ENCODE measurements around the gene WDFY4.

WDFY4 gene

DNA sequence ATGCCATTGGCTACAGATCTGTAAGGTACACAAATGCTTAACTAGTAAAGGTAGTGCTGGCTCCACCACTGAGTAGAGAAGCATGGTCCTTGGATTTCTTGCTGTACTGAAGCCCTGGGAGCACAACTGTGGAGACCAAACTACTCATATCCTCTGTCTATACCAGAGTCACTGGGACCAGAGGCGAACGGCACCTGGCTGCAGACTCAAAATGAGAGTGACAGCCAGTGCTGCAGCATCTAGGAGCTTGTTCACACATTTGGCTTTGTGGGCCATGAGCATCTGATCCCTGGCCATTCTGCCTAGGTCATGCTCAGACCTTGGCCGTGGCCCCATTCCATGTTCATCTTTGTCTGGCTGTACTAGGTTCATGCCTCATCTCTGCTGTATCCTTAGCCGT, 223.1 kb downstream of the WDFY4 start:
- no peak for DNase-seq (ENCODE audit: low read depth)

DNA sequence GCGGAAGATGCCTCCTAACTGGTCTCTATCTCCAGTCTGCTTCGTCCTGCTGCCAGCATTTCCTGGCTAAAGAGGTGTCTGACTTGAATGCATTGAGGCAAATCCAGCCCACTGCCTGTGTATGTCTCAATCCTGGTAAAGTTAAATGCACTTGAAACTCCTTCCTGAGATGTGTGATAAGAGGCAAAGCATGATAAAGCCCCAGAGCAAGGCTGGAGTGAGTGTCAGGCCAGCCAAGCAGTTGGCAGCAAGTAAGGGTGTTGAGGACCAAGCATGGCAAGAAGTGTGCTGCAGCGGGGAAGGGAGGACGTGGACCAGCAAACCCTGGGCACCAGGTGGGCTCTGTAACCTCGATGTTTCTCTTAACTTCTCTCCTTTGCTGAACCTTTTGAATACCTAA, 225.9 kb downstream of the WDFY4 start:
- DNase-seq (ENCODE audit: low read depth): no peak

DNA sequence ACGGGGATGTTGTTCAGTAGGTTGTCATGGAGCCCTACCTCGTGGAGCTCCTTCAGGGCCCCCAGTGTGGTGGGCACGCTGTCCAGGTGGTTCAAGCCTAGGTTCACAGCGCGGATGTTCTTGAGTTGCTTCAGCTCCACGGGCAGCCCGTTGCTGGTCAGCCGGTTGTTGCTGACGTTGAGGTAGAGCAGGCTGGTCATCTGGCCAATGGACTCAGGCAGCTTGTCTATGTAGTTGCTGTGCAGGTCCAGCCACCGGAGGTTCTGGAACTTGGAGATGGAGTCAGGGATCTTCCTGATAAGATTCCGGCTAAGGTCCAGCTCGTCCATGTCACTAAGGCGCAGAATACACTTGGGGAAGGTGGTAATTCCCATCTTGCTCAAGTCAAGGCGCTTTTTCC, 229.0 kb downstream of the WDFY4 start:
- DNase-seq (ENCODE audit: low read depth): no peak

- DNase-seq (ENCODE audit: low read depth): no peak
These were observed 239.1 kb downstream of the WDFY4 start for GRCh38 chr10:48923748-48924147.

DNA sequence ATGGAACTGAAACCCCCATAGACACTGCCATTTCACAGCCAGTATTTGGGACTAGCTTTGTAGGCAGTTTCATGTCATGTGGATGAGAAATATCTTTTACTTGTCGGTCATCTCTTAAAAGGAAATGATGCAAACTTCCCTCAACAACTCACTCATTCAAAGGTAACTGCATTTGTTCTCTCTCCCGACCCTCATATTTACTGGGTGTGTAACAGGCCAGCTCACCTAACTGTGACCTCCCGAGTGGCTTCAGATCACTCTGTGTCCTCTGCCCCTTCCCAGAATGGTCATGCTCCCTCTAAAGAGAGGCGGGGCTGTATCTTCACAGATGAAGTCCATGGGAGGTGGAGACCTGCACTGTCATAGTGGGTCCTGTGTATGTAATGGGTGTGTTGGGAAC, 240.3 kb downstream of the WDFY4 start:
- DNase-seq (ENCODE audit: low read depth): no peak

DNA sequence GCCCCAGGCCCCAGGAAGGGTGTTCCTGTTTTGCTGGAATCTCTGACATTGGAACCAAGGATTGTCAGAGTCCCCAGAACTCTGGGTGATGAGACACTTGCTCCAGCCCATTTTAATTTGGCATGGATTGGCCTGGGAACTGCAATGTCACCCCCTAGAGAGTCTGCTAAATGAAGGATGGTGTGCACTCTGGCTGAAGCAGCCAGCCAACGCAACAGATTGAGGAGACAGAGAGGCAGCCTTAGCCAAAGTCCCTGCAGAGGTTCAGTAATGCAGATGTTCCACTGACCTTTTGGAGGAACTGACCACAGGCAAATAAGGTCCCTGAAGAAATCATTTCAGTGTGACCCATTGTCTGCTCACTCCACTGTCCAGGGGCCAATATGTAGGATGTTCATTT, 241.6 kb downstream of the WDFY4 start:
- DNase-seq (ENCODE audit: low read depth): no peak

DNA sequence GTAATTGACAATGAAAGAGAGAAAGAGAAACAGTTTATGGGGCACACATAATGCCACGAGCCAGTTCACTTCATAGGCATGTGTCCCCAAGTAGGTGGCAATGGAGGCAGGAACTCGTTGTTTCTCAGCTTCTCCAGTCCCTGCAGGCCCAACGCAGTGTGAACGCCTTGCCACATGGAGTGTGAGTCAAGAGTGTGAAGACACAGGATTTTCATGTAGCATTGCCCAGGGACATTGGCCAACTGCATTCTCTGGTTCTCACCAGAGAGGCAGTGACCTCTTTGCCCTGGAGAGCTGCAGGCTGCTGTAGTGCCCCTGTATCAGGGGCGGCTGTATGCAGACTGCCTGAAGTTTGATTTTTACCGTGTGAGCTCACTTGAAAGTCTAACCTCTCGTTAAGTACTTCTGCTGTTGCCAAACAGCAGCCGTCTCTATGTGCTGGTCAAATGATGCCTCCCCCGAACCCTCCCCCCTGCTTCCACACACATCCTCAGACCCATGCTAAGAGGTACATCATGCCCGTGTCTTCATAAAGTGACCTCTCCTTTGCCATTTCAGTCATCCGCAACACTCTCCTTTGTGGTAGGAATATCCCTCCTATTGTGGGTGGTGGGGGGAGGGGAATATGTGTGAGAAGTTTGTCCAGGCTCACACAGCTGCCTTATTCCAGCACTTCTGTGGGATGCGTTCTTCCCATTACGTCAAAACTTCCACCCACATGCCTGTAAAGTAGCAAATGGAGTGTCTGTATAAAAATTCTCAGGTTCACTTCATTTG, 242.3 kb downstream of the WDFY4 start:
- DNase-seq (ENCODE audit: low read depth): no peak

DNA sequence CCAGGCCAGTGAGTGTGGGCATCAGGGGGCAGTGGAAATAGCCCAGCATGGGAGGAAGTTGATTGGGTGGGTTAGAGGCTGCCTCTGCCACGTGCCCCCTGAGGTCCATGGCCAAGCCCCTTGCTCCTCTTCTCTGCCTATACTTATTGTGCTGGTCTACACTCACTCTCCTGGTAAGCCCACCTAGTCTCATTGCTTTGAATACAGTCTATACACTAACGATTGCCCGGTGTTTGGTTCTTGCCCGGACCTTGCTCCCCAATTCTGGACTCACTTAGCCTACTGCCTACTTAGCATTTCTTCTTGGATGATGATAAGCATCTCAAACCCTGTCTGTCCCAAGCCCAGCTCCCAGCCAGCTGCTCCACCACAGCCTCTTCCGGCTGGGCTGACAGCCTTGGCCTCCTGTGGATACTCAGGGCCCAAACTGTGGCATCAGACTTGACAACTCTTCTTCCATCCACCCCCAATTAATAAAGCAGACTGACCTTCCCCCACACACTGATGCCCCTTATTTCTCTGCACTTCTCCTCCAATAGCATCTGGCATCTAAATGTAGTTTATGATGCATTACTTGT, 244.8 kb downstream of the WDFY4 start:
- DNase-seq (ENCODE audit: low read depth): no peak

- DNase-seq (ENCODE audit: low read depth): no peak
These were observed 246.5 kb downstream of the WDFY4 start for GRCh38 chr10:48931188-48931587.

GRCh38 chr10:48932831-48933664, 248.4 kb downstream of the WDFY4 start:
- no peak for DNase-seq (ENCODE audit: low read depth)

DNA sequence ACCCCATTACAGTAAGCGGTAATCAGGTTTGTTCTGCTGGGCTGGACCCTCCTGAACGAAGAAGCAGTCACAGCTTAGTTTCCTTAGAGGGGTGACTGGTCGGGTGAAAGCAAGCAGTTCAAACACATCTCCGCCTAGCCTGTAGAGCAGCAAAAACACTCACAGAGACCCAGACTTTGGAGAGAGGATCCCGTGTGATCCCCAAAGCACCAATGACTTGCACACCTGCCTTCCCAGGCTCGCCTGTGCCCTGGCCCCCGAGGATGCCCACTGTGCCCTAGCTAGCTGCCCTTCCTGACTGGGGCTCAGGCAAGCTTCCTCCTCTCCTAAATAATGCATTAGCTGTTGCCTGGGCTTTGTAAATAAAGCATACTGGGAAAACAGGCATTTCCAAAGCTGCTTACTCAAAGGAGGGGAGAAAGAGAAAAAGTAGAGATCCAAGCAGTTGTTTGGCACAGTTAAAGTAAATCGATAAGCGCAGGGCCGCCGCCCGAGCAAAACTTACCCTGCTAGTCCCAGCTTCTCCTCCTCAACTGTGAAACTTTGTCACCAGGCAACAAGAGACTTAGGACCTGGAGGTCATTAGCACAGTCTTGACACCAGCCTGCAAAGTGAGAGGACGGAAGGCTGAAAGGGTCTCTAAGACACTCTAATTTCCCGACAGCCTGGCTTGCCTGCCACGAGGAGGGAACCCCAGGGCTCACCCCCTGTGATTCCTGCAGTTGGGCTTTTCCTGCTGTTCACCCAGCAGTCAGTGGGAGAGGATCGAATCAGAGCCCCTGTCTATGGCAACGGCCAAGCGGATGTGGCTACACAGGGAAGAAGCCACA, 250.2 kb downstream of the WDFY4 start:
- DNase-seq (ENCODE audit: low read depth): no peak

- no peak for DNase-seq (ENCODE audit: low read depth)
These were observed 250.9 kb downstream of the WDFY4 start for GRCh38 chr10:48935577-48935976.

DNA sequence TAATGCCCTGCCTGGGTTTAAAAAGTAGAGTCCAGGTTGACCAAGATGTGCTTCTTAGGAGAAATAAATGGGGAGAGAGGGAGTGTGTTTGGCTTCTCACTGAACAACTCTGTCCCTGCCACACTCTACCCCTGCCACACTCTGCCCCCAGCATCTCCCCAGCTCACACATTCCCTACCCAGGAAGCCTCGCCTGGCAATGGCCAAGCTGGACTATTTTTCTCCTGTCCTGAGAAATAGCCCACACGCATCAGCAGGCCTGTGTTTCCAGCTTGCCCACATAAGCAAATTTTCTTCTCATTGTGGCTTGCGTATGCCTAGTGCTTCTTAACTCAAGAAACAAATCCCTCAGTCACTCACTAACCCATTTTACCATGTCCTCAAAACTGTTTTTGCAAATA, 253.1 kb downstream of the WDFY4 start:
- DNase-seq (ENCODE audit: low read depth): no peak

GRCh38 chr10:48938281-48938680, 253.6 kb downstream of the WDFY4 start:
- DNase-seq (ENCODE audit: low read depth): no peak

- no peak for DNase-seq (ENCODE audit: low read depth)
These were observed 254.4 kb downstream of the WDFY4 start for GRCh38 chr10:48938990-48939536.

GRCh38 chr10:48939790-48940325, 255.2 kb downstream of the WDFY4 start, which contains the start of gene LRRC18:
LRRC18 (minus strand) TSS chr10:48939840; CDS start chr10:48914155, 25,685 bp downstream.
- DNase-seq (ENCODE audit: low read depth): no peak

DNA sequence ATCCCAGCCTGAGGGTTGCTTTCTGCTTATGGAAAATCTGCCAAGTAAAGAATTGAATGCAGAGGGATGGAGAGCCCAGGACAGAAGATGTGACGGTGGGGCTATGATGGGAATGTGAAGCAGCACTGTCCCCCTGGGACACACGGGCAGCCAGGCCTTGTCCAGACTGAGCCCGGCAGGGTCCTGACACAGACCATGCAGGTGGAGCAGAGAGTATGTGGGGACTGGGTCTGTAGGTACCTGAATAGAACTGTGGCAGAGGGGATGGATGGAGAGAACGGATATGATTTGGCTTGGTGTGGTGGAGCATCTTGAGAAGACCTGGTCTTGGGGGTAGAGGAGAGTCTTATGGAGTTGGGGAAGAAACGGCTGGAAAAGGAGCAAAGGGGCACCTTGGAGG, 255.7 kb downstream of the WDFY4 start:
- DNase-seq (ENCODE audit: low read depth): no peak

GRCh38 chr10:48940958-48941357, 256.3 kb downstream of the WDFY4 start:
- DNase-seq (ENCODE audit: low read depth): no peak

- no peak for DNase-seq (ENCODE audit: low read depth)
These were observed 256.9 kb downstream of the WDFY4 start for GRCh38 chr10:48941427-48942075.

DNA sequence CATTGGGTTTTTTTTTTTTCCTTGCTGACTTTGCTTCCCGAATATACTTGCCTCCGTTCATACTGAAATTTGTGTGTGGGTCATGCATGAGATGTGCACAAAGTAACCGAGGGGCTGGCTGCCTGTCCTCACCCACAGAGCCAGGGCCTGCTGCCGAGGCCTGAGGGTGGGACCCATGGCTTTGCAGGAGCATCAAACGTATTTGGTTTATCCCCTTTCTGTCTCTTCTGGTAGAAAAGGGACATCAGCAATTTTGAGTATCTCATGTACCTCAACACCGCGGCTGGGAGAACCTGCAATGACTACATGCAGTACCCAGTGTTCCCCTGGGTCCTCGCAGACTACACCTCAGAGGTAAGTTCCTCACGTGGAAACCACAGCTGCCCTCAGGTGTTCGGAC, 258.4 kb downstream of the WDFY4 start:
- no peak for DNase-seq (ENCODE audit: low read depth)

DNA sequence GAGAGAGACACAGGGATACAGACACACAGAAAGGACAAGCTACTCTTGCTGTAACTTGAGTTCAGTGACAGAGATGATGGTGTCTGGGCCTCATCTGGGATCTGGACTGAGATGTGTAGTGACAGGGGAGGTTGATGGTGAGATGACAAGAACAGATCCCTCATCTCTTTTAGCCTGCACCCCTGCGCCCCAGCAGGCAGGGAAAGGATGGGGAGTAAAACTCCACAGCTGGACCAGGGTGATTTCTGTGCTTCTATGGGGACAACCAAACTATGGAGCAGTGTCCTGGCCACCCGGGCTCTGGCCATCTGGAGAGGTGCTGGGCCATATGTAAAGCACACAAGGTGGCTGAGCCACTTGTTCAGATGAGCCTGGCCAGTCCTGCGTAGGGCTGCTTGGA, 259.5 kb downstream of the WDFY4 start:
- DNase-seq (ENCODE audit: low read depth): no peak
